Skeletal muscle satellite cell (primary cell): ENCODE measurements around the gene PRRC2C.
A peak's percentile ranks its signal among the peaks of the same experiment; 100 is the strongest.

Experiments
- H3K27me3 ChIP-seq: 2 replicates; pipeline ENCODE4 v1.7.0; 2013; ENCODE audit warnings: low read length; ENCODE audit not compliant: control insufficient read depth, insufficient read depth
- H3K36me3 ChIP-seq: 2 replicates; pipeline ENCODE4 v1.7.0; 2013; ENCODE audit warnings: mild to moderate bottlenecking, control low read depth, low read length; ENCODE audit not compliant: insufficient read depth
- H3K4me1 ChIP-seq: 2 replicates; pipeline ENCODE4 v1.7.0; 2013; ENCODE audit warnings: low read length; ENCODE audit not compliant: control insufficient read depth, insufficient read depth
- H3K4me2 ChIP-seq: 2 replicates; pipeline ENCODE4 v1.7.0; 2013; ENCODE audit warnings: mild to moderate bottlenecking, low read length
- H3K4me3 ChIP-seq: 2 replicates; pipeline ENCODE4 v1.7.0; 2013; ENCODE audit warnings: low read length
- H3K9ac ChIP-seq: 2 replicates; pipeline ENCODE4 v1.7.0; 2013; ENCODE audit warnings: mild to moderate bottlenecking, low read depth, low read length, moderate library complexity
- H3K9me3 ChIP-seq: replicated peaks from 2 replicates; pipeline ENCODE4 v1.7.0; 2013; ENCODE audit warnings: mild to moderate bottlenecking, control low read depth, low read length

PRRC2C gene

DNA sequence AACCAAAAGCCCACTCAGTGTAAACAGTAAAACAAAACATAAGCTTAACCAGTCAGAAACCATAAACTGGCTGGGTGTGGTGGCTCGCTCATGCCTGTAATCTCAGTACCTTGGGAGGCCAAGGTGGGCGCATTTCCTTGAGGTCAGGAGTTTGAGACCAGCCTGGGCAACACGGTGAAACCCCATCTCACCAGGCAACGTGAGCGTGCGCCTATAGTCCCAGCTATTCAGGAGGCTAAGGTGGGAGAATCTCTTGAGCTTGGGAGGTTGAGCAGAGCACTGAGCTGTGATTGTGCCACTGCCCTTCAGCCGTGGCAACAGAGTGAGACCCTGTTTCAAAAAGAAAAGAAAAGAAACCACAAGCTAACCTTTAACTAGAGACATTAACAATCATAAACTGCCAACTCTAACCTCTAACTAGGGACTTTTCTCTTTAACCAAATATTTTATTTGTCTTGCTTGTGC lies 13.1 kb upstream of the PRRC2C start:
- Histone ChIP-seq H3K36me3 (no peaks in the 10 kb centered on the region), H3K27me3 (no peaks in the 10 kb centered on the region), H3K9ac (no peak overlapping the region)

DNA sequence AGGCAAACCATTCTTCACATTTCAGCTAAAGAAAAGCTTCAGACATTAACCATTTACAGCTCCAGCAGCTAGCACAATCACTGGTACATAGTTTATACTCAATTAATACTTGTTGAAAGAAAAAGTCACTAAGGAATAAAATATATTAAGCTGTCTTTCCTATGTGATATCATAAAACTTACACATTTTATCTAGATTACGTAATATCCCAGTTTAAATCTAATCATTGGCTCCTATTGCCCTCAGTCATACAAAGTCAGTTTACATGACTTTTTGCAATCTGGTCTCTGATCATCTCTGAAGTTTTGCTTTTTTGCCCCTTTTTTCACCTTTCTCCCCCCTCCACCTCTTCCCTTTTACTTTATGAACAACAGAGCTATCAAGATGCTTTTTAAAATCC lies 8.5 kb upstream of the PRRC2C start:
- Histone ChIP-seq H3K36me3 (no peaks in the 10 kb centered on the region), H3K9ac (no peak overlapping the region), H3K4me2 (no peak overlapping the region), H3K9me3 (no peaks in the 10 kb centered on the region), H3K4me3 (no peak overlapping the region), H3K27me3 (no peaks in the 10 kb centered on the region), H3K4me1 (no peaks in the 10 kb centered on the region)

More for the DNA sequence above, 13.1 kb upstream of the PRRC2C start:
- no peak overlapping the region for H3K4me2 ChIP-seq
- peaks cover 16% of the 10 kb centered on the region for H3K4me1 ChIP-seq
- no peak overlapping the region for H3K4me3 ChIP-seq
- no peaks in the 10 kb centered on the region for H3K9me3 ChIP-seq

DNA sequence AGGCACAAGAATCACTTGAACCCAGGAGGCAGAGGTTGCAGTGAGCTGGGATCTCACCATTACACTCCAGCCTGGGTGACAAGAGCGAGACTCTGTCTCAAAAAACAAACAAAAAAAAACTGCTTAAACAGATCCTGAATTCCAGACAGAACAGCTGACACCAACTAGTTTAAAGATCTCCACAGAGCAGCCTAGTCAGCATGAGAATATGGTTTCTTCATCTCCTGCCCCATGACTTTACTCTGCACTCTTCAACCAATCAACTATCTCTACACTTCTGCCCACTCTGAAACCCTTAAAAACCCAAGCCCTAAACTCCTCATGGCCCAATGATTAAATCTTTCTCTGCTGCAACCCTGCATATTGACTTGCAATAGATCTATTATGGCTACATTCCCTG lies 7.5 kb upstream of the PRRC2C start:
- H3K27me3 ChIP-seq: no peaks in the 10 kb centered on the region
- no peaks in the 10 kb centered on the region for H3K9me3 ChIP-seq
- no peak overlapping the region for H3K4me2 ChIP-seq
- H3K4me1 ChIP-seq: no peaks in the 10 kb centered on the region
- no peak overlapping the region for H3K4me3 ChIP-seq
- no peak overlapping the region for H3K9ac ChIP-seq
- no peaks in the 10 kb centered on the region for H3K36me3 ChIP-seq

DNA sequence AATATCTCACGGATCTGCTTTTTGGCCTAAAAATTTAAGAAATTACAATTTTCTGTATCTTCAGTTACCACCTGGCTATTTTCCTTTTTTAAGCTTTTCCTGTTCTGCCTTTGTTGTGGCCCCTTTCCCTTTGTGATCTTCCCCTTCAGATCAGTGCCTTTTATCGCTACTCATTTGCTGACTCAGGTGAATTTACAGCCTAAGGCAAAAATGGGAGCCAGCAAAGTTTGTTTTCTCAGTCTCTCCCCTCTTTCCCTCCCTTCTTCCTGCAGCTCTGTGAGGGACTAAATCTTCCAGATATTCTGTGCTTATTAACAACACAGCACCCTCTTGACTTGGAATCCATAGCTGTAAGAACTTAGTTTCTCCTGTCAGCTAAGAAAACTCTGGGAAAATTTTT lies 5.3 kb upstream of the PRRC2C start:
- Histone ChIP-seq H3K27me3 (no peaks in the 10 kb centered on the region), H3K4me2 (no peak overlapping the region), H3K4me3 (no peak overlapping the region), H3K9me3 (no peaks in the 10 kb centered on the region), H3K4me1 (peaks cover 3% of the 10 kb centered on the region), H3K36me3 (no peaks in the 10 kb centered on the region), H3K9ac (no peak overlapping the region)

DNA sequence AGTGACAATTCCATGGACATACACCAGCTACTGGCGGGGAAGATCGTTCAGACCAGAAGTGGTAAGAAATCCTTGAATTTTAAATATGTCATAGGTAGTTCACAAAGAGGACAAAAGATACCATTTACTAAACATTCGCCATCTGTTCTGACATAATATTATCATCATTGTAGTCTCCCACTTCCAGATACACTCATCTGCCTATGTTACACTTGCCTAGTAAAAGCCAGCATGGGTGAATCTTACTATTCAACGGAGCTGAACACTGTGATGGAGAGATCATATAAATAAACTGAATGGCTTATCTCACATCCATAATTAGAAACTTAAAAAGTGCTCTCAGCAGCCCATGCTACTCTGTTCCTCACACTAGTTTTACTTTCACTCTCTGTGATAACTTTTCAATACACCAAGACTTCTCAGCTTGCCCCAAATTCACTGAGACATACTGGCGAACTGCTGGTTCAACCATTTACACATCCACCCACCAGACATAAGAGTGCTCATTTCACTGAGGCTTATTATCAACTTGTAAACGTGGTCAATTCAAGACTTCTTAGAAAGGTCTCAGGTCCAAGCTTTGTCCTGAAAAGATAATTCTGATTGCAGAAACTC lies 463 bp upstream of the PRRC2C start:
- H3K4me1 ChIP-seq: peaks cover 23% of the 10 kb centered on the region
- H3K4me3 ChIP-seq: peak overlapping the region; percentile 94
- no peaks in the 10 kb centered on the region for H3K27me3 ChIP-seq
- H3K4me2 ChIP-seq: peak overlapping the region; percentile 80
- no peaks in the 10 kb centered on the region for H3K36me3 ChIP-seq
- no peaks in the 10 kb centered on the region for H3K9me3 ChIP-seq
- peak overlapping the region; percentile 99 for H3K9ac ChIP-seq

DNA sequence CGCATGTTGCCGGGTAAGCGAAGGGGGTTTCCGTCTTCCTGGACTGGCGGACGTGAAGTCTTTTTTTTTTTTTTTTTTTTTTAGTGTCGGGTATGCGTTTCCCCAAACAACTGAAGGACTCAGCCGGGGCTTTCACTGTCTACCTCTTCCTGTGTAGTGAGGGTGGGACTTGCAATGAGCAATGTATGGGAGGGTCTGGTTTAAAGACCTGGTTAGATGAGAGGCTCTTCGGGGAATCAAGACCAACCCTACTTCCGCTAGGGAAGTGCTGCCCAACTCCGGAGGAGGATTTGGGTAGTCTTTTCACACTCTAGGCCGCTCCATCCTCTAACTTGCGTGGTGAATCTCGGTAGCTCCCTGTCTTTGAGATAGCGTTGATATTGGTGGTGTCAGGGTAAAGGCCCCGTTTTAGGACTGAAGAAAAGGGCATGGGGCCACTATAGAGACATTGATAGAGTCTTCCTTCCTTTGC lies 754 bp downstream of the PRRC2C start:
- Histone ChIP-seq H3K9me3 (no peaks in the 10 kb centered on the region), H3K4me1 (peaks cover 23% of the 10 kb centered on the region)

DNA sequence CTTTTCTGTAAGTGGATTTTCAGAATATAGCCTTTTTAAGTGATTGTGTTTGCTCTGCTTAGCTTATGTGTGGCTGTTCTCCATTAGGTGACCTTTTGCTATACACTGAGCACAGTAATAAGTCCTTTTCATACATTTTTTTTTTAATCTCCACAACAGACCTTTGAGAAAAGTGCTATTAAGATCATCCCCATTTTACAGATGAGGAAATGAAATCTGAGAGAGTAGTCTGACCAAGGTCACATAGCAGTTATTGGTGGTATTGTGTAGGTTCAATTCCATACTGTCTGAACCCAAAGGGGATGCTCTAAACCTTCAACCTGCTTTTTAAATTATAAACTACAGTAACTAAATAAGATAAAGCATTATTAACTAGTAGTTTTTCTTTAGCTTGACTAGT lies 1.7 kb downstream of the PRRC2C start:
- H3K9ac ChIP-seq: peak overlapping the region; percentile 99
- H3K4me3 ChIP-seq: peak overlapping the region; percentile 94
- no peaks in the 10 kb centered on the region for H3K9me3 ChIP-seq
- peaks cover 6% of the 10 kb centered on the region for H3K36me3 ChIP-seq
- peak overlapping the region; percentile 84 for H3K4me2 ChIP-seq
- peaks cover 23% of the 10 kb centered on the region for H3K4me1 ChIP-seq
- no peaks in the 10 kb centered on the region for H3K27me3 ChIP-seq

More for the DNA sequence above, 754 bp downstream of the PRRC2C start:
- H3K4me3 ChIP-seq: peak overlapping the region; percentile 94
- no peaks in the 10 kb centered on the region for H3K27me3 ChIP-seq
- peak overlapping the region; percentile 99 for H3K9ac ChIP-seq
- H3K36me3 ChIP-seq: peaks cover 2% of the 10 kb centered on the region
- H3K4me2 ChIP-seq: peak overlapping the region; percentile 84

DNA sequence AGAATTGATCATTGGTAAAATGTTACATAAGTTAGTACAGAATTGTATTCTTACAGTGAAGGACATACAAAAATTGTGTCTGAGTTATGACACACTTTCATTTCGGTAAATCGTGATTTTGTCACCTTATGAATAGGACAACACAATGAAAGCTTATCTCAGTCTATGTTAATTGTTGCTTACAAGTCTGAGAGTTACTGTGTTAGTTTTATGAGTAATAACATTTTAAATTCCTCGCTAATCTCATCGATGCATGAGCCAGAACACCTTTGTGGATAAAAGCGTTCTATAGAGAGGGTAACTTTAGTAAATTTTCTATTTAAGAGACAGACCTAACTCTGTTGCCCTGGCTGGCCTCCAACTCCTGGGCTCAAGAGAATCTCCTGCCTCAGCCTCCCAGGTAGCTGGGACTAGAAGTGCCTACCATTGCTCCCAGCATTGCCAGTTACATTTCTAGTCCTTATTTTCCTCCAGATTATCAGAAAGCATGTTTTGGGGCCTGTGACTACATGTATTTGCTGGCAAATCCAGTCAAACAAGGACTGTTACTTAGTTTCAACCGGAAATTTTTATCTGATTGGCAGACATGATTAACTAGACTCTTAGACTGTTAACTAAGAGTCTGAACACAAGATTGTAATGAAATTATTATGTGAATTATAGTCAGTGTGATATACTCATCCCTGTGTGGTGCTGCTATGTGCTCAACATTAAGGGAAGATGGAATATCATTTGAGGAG lies 3.0 kb downstream of the PRRC2C start:
- Histone ChIP-seq H3K36me3 (peaks cover 6% of the 10 kb centered on the region), H3K9me3 (no peaks in the 10 kb centered on the region), H3K9ac (no peak overlapping the region), H3K4me1 (peaks cover 28% of the 10 kb centered on the region), H3K4me2 (peak overlapping the region; percentile 84), H3K4me3 (no peak overlapping the region), H3K27me3 (no peaks in the 10 kb centered on the region)

DNA sequence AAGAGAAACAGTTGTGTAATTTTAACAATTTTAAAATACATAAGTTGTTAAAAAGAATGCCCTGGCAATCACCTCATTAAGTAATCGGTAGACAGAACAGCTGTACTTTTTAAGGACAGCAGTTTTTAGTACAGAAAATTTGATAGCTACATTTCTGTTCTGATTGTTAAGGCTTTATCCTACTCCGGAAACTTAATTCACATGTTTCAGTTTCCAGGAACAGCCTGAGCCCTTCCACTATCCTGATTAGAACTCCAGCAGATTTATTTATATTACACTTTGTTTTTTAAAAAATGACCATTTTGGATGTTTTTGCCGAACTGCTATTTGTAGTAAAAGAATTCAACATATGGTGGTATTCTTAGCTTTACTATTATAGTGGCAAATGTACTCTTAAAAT lies 8.7 kb downstream of the PRRC2C start:
- peaks cover 6% of the 10 kb centered on the region for H3K36me3 ChIP-seq
- peaks cover 31% of the 10 kb centered on the region for H3K4me1 ChIP-seq
- no peaks in the 10 kb centered on the region for H3K9me3 ChIP-seq
- H3K27me3 ChIP-seq: no peaks in the 10 kb centered on the region
- no peak overlapping the region for H3K4me3 ChIP-seq
- H3K9ac ChIP-seq: no peak overlapping the region
- H3K4me2 ChIP-seq: peak overlapping the region; percentile 20

DNA sequence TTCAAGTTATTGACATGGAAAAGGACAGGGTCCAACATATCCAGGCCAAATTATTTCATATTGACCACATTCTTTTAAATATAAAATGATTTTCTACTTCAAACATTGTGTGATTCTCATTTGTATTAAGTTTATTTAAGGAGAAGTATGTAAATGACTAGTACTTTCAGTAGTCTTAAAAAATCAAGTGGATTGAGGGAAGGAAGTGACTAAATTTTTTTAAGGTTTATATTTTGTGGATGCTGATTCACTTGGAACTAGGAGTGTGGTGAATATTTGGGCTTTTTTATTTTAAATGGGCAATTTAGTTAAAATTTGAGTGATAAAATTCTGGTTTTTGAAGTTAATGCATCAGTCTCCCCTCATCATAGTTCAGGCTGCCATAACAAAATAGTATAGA lies 10.1 kb downstream of the PRRC2C start:
- no peaks in the 10 kb centered on the region for H3K9me3 ChIP-seq
- H3K4me1 ChIP-seq: peaks cover 31% of the 10 kb centered on the region
- H3K4me3 ChIP-seq: no peak overlapping the region
- H3K4me2 ChIP-seq: peak overlapping the region; percentile 42
- no peaks in the 10 kb centered on the region for H3K27me3 ChIP-seq
- peaks cover 8% of the 10 kb centered on the region for H3K36me3 ChIP-seq
- no peak overlapping the region for H3K9ac ChIP-seq

DNA sequence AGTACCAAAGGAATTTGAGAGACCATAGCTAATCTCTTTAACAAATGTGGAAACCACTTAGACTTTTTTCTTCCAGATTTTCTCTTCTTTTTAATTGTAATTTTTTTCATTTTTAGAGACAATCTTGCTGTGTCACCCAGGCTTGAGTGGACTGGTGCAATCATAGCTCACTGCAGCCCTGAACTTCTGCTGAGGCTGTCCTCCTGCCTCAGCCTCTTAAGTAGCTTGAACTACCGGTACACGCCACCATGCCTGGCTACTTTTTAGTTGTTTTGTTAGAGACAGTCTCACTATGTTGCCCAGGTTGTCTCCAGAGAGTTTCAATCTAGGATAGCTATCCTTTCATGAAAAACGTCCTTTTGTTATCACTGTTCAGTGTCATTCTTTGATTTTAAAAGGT lies 15.0 kb downstream of the PRRC2C start:
- Histone ChIP-seq H3K9me3 (no peaks in the 10 kb centered on the region), H3K36me3 (peaks cover 8% of the 10 kb centered on the region), H3K4me1 (peaks cover 8% of the 10 kb centered on the region), H3K27me3 (no peaks in the 10 kb centered on the region), H3K4me3 (no peak overlapping the region), H3K9ac (no peak overlapping the region), H3K4me2 (no peak overlapping the region)

DNA sequence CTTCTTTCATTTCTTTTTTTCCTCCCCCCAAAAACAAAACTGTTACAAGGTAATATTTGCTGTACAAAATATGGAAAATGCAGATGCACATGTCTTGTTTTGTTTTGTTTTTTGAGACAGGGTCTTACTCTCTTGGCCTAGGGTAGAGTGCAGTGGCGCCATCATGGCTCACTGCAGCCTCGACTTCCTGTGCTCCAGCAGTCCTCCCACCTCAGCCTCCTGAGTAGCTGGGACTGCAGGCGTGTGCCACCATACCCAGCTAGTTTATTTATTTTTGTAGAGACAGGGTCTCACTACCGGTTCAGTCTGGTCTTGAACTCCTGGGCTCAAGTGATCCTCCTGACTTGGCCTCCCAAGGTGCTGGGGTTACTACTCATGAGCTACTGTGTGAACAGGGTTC lies 15.5 kb downstream of the PRRC2C start:
- Histone ChIP-seq H3K4me1 (peaks cover 3% of the 10 kb centered on the region), H3K27me3 (no peaks in the 10 kb centered on the region), H3K4me2 (no peak overlapping the region), H3K9ac (no peak overlapping the region), H3K9me3 (no peaks in the 10 kb centered on the region), H3K36me3 (peaks cover 8% of the 10 kb centered on the region), H3K4me3 (no peak overlapping the region)
